IgD-negative memory B cell (primary cell): ENCODE results near the gene MYOM3. TPM values are rescaled to one million over a fixed set of nuclear protein-coding genes. Genes with fewer than 3 reads are reported as not detected.

Experiments
- H3K27ac Mint-ChIP-seq, 3 donors: one replicate each; pipeline ENCODE4 v1.8.0; 2020 to 2022; ENCODE audit warnings: mild to moderate bottlenecking in 3 of 3, mixed read lengths in 3 of 3, moderate library complexity in 1 of 3
- H3K27me3 Mint-ChIP-seq: one replicate; pipeline ENCODE4 v1.8.0; 2021; ENCODE audit warnings: mixed read lengths
- H3K36me3 Mint-ChIP-seq: one replicate; pipeline ENCODE4 v1.8.0; 2020; ENCODE audit warnings: mild to moderate bottlenecking, mixed read lengths
- H3K4me1 Mint-ChIP-seq, 3 donors: one replicate each; pipeline ENCODE4 v1.8.0; 2020 to 2022; ENCODE audit warnings: mixed read lengths in 3 of 3, mild to moderate bottlenecking in 1 of 3
- H3K4me3 Mint-ChIP-seq, 4 donors: one replicate each; pipeline ENCODE4 v1.8.0; 2020 to 2022; ENCODE audit warnings: mild to moderate bottlenecking in 4 of 4, mixed read lengths in 4 of 4, moderate library complexity in 3 of 4
- H3K9me3 Mint-ChIP-seq, 3 donors: one replicate each; pipeline ENCODE4 v1.8.0; 2020 to 2021; ENCODE audit warnings: mixed read lengths in 3 of 3, mild to moderate bottlenecking in 1 of 3
- polyA plus RNA-seq: library from polyadenylated mRNA; unstranded; fragments of 300-500 nt; fragmentation: Illumina TruSeq; gene quantifications from one replicate; pipeline ENCODE4 v1.2.3, GENCODE V29; 2021

MYOM3 gene
- polyA plus RNA-seq, 1 donor from 2014 or later = not detected

DNA sequence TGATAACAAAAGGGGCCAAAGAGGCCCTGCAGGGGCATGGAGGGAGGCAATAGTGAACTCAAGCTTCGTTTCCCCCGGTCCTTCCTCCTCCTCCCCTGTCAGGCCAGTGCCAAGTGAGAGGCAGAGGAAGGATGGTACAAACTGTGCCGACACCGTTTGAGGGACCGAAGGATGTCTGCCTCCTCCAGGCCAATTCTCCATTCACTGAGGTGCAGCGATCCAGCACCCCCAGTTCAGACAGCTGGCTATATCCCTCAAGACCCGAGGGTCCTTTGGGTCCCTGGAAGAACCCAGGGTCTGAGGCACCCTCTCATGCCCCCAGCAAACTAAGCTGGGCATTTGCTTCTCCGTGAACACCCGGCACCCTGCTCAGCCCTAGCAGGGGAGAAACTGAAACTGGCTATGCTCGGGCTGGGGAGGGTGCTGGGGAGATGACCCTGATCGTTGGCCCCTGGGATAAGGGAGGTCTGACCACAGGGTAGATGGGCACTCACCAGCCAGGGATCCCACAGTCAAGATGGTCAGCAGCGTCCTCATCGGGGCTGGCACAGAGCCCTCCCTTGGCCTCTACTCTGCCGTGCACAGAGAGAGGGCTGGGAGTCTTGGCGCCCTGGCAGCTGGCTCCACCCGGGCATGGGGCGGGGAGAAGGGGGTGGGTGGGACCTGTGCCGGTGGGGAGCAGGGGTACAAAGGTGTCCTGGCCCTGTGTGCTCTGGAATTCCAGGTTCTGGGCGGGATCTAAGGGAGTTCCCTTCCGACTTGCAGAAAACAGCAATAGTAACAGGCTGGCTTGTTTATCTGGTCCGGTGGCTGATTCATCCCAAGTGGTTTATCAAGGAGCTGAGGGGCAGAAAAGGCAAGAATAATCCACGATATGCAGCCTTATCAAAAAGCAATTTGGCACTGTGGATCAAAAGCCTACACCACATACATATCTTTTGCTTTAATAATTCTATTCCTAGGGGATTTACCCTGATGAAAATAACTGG is 30.9 kb upstream of the MYOM3 start, which contains the start of gene IL22RA1:
Gene IL22RA1, minus strand, starts transcription at position 595 of the 989 bp plus-strand sequence. Its CDS starts 58 bp downstream, at position 537.
- Mint-ChIP-seq H3K4me3 (peak within 1 kb of the TSS in 1 of 4 donors; percentile 37), H3K9me3 (no peaks in the 10 kb centered on the region), H3K27me3 (peaks cover 5% of the 10 kb centered on the region), H3K27ac (no peak within 1 kb of the TSS), H3K4me1 (peaks cover 0 to 6% (median 6%) of the 10 kb centered on the region in 3 donors), H3K36me3 (peaks cover 5% of the 10 kb centered on the region)

DNA sequence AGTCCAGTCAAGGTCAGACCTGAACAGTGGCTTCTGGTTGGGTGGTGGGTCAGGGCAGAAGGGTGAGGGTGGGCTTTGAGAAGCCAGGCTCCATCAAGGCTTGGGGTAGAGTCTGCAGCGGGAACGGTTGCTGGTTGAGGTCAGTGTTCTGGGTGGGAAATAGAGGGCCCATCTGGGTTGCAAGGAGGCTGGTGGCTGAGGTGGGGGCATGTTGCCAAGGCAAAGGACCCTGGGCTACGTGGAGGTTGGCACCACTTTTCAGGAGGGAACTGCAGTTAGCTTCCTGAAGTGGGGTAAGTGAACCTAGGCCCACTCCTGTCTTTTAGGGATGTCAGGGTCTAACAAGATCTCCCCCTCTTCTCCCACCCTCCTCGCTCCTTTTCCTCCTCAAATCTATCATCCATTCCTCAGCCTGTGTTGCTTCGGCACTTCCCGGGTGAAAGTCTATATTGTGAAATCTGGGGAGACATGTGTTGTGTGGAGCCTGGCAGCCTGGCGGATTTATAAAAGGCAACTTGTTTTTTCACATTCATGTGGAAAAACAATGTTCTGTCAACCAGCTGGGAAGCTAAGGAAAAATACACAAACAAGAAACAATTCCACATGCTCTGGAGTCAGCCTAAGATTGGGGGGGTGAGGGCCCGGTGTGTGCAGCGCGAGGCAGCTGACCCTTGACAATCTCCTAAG is 29.5 kb upstream of the MYOM3 start:
- H3K4me1 Mint-ChIP-seq = peaks cover 0 to 6% (median 6%) of the 10 kb centered on the region in 3 donors
- no peaks in the 10 kb centered on the region for H3K9me3 Mint-ChIP-seq
- peaks cover 5% of the 10 kb centered on the region for H3K36me3 Mint-ChIP-seq
- H3K4me3 Mint-ChIP-seq = no peak overlapping the region
- peaks cover 5% of the 10 kb centered on the region for H3K27me3 Mint-ChIP-seq
- peak overlapping the region in 1 of 3 donors; percentile 64 for H3K27ac Mint-ChIP-seq

DNA sequence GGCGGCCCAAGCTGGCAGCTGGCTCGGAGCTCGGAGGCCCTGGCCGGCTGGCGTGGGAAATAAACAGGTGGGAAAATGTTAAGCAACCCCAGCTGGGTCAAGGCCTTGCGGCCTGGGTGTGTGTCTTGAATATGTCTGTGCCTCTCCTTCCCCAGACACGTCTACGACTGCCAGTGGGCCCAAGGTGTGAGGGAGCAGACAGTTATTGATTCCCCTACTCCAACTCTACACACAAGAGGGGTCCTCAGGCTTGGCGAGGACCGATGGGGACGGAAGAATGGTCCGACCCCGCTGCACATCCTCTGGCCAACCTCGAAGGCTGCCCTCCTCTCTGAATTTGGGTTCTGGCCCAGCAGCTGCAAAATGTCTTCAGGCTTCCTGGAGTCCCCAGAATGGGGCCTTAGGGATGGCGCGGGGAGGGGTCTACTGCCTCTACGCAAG is 28.8 kb upstream of the MYOM3 start:
- H3K4me3 Mint-ChIP-seq = no peak overlapping the region
- peaks cover 5% of the 10 kb centered on the region for H3K36me3 Mint-ChIP-seq
- H3K9me3 Mint-ChIP-seq = no peaks in the 10 kb centered on the region
- H3K27ac Mint-ChIP-seq = no peak overlapping the region
- H3K4me1 Mint-ChIP-seq = peaks cover 0 to 6% (median 6%) of the 10 kb centered on the region in 3 donors
- peaks cover 5% of the 10 kb centered on the region for H3K27me3 Mint-ChIP-seq

DNA sequence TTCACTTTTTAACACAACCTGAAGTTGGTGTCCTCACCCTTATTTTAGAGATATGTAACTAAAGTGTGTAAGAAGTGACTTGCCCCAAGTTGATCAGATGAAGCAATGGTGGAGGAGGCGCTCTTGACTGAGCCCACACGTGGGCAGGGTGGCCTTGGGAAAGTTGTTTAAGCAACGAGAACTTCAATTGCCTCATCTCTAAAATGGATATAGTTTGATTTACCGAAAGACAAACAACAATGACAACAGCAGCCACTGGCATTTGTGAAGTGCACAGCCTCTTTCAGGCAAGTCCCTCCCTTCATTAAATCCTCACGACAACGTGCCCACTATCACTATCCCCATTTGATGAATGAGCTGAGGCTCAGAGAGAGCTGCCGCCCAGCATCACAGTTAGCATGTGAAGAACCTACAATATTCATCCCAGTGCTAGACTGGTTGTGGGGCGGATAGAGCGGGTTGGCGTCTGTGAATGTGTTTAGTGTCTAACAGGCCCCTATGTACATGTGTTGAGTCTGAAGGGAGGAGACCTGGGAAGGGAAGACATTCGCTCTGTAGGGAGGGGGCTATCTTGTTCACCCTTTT is 28.0 kb upstream of the MYOM3 start:
- peaks cover 5% of the 10 kb centered on the region for H3K36me3 Mint-ChIP-seq
- H3K27me3 Mint-ChIP-seq = peaks cover 5% of the 10 kb centered on the region
- peaks cover 0 to 6% (median 6%) of the 10 kb centered on the region in 3 donors for H3K4me1 Mint-ChIP-seq
- peaks cover 2 to 5% (median 5%) of the 10 kb centered on the region in 3 donors for H3K9me3 Mint-ChIP-seq
- no peak overlapping the region for H3K27ac Mint-ChIP-seq
- no peak overlapping the region for H3K4me3 Mint-ChIP-seq

DNA sequence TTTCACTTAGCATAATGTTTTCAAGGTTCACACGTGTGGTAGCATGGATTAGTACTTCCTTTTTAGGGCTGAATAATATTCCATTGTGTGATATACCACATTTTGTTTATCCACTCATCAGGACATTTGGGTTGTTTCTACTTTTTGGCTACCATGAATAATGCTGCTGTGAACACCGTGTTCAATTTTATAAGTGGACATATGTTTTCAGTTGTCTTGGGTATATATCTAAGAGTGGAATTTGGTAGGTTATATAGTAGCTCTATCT is 27.2 kb upstream of the MYOM3 start:
- H3K27ac Mint-ChIP-seq = no peak overlapping the region
- H3K4me1 Mint-ChIP-seq = peaks cover 0 to 4% (median 2%) of the 10 kb centered on the region in 3 donors
- H3K4me3 Mint-ChIP-seq = no peak overlapping the region
- peaks cover 6% of the 10 kb centered on the region for H3K36me3 Mint-ChIP-seq
- H3K9me3 Mint-ChIP-seq = peaks cover 4 to 7% (median 7%) of the 10 kb centered on the region in 3 donors
- H3K27me3 Mint-ChIP-seq = peaks cover 2% of the 10 kb centered on the region

DNA sequence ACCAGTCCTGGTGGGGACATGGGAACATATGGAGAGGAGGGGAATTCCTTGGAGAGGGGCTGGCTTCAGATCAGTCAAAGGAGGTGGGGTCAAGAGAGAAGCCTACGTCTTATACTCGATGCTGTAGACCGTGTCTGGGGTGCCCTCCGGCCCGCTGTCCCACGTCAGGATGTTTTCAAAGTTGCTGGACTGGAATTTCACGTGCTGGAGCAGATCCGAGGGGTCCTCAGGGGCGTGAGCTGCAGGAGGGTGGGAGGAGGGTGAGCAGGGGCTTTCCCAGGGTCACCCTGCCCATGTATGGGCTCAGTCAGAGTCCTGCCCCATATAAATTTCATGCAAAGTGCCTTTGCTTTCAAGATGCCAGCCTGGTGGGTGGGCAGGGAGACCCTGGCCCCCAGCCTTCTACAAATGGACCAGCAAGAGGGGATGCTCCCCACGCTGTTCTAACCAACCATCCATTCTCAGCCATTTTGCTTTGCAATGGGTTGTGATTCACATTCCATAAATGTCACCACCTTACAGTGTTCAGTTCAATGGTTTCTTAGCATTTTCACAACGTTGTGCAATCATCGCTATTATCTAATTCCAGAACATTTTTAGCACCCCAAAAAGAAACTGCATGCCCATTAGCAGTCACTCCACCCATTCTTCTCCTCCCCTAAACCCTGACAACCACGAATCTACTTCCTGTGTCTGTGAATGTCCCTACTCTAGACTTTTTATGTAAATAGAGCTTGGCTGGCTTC is 26.7 kb upstream of the MYOM3 start:
- Mint-ChIP-seq H3K36me3 (peaks cover 7% of the 10 kb centered on the region), H3K4me1 (peaks cover 0 to 4% (median 2%) of the 10 kb centered on the region in 3 donors), H3K27ac (no peak overlapping the region), H3K4me3 (no peak overlapping the region), H3K9me3 (peaks cover 4 to 7% (median 7%) of the 10 kb centered on the region in 3 donors), H3K27me3 (peaks cover 2% of the 10 kb centered on the region)

DNA sequence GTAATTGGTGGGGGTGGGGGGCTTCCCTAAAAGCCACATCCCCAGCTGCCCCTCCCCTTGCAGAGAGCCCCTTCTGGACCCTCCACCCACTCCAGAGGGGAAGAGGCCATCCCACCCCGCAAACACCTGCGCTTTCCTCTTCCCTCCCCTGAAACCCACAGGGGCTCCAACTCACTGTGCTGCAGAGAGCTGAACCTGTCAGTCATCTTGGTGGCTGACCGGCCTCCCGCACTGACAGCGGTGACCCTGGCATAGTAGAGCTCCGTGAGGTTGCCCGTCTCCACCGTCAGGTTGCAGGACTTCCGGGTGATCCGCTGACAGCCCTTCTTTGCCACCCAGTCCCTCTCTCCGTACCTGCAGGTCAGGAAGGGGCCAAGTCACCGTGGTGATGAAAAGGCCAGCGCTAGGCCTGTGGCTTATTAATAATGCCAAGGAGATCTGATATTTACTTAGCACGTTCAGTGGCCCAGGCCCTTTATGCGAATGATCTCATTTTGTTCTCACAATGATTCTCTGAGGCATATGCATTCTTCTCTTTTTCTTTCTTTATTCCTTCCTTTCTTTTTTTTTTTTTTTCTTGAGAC is 25.1 kb upstream of the MYOM3 start:
- Mint-ChIP-seq H3K27ac (no peak overlapping the region), H3K4me1 (peaks cover 0 to 4% (median 2%) of the 10 kb centered on the region in 3 donors), H3K9me3 (peaks cover 4 to 7% (median 7%) of the 10 kb centered on the region in 3 donors), H3K27me3 (peaks cover 2% of the 10 kb centered on the region), H3K36me3 (peaks cover 7% of the 10 kb centered on the region), H3K4me3 (no peak overlapping the region)

DNA sequence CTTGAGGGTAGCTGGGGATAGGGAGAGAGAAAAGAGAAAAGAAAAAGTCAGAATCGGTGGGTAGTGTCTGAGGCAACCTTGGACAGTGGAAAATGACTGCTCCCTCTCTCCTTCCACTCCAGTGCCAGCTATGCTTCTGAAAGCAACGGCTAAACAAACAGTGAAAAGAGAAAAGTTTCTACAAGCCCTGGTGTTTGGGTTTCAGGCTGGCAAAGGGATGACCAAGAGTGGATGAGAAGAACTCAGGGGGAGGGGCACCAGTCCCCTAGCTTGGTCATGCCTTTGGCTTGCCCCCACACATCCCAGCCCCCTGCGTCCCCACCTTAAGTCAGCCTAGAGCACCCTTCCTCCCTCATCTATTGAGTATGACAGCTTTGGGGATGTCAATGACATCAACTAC is 22.4 kb upstream of the MYOM3 start:
- peaks cover 4 to 27% (median 7%) of the 10 kb centered on the region in 3 donors for H3K9me3 Mint-ChIP-seq
- H3K27ac Mint-ChIP-seq = no peak overlapping the region
- peaks cover 2% of the 10 kb centered on the region for H3K36me3 Mint-ChIP-seq
- no peak overlapping the region for H3K4me3 Mint-ChIP-seq
- H3K27me3 Mint-ChIP-seq = no peaks in the 10 kb centered on the region
- H3K4me1 Mint-ChIP-seq = peaks cover 0 to 4% (median 2%) of the 10 kb centered on the region in 3 donors

DNA sequence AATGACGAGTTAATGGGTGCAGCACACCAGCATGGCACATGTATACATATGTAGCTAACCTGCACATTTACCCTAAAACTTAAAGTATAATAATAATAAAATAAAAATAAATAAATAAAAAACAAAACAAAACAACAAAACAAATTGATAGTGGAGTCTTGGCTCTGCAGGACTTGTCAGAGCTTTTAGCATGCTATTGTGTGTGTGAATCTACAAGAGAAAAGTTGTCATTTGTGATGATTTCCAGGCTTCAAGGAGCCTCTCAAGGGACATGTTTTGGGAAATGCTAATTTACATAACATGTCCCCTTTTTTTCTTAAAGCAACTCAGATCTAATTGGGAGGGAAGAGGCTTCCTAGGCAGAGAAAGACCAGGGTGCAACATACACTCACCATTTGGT is 21.9 kb upstream of the MYOM3 start:
- Mint-ChIP-seq H3K27me3 (no peaks in the 10 kb centered on the region), H3K27ac (no peak overlapping the region), H3K4me3 (no peak overlapping the region), H3K9me3 (peaks cover 4 to 27% (median 10%) of the 10 kb centered on the region in 3 donors), H3K4me1 (peaks cover 0 to under 1% (median 0%) of the 10 kb centered on the region in 3 donors), H3K36me3 (peaks cover 2% of the 10 kb centered on the region)

DNA sequence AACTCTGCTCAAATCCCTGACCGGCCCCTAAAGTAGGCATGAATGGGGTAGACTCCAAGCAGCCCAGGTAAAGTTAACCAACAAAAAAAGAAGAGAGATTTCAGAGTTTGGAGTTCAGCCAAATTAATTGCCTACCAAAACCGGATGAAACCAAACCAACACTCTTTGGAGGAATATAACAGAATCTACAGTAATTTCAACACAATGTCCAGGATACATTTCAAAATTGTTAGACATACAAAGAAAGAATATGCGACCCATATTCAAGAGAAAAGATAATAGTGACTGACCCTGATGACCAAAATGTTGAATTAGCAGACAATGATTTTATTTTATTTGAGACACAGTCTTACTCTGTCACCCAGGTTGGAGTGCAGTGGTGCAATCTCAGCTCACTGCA is 18.4 kb upstream of the MYOM3 start:
- H3K4me3 Mint-ChIP-seq = no peak overlapping the region
- peaks cover 0 to 2% (median 0%) of the 10 kb centered on the region in 3 donors for H3K4me1 Mint-ChIP-seq
- H3K9me3 Mint-ChIP-seq = peaks cover 4 to 27% (median 9%) of the 10 kb centered on the region in 3 donors
- peaks cover 2% of the 10 kb centered on the region for H3K36me3 Mint-ChIP-seq
- no peaks in the 10 kb centered on the region for H3K27me3 Mint-ChIP-seq
- H3K27ac Mint-ChIP-seq = no peak overlapping the region

DNA sequence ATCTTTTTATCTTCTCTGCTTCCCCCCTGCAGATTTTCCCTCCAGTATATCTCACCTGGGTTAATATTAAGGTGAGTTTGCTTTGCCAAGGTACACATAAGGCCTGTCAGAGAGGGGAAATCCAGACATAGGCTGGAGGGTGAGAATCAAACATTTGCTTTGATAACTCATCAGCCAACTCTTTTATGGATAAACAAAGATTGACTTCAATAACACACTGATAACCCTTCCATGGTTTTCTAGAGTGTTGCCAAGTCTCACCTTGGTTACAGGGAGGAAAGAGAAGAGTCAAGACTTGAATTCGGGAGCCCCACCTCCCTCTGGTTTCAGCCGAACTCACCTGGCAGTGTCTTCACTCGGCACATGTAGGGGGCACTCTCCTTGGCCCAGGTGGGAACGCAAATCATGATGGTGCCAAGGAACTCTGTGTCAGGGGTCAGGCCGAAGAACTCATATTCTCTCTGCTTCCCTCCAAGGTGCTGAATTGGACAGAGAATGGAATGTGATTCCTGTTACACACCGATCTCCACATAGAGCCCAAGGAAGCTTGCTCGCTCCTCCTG is 15.9 kb upstream of the MYOM3 start:
- Mint-ChIP-seq H3K27me3 (no peaks in the 10 kb centered on the region), H3K4me1 (peaks cover 0 to 2% (median 0%) of the 10 kb centered on the region in 3 donors), H3K27ac (no peak overlapping the region), H3K36me3 (no peaks in the 10 kb centered on the region), H3K9me3 (peaks cover 0 to 20% (median 3%) of the 10 kb centered on the region in 3 donors), H3K4me3 (no peak overlapping the region)

DNA sequence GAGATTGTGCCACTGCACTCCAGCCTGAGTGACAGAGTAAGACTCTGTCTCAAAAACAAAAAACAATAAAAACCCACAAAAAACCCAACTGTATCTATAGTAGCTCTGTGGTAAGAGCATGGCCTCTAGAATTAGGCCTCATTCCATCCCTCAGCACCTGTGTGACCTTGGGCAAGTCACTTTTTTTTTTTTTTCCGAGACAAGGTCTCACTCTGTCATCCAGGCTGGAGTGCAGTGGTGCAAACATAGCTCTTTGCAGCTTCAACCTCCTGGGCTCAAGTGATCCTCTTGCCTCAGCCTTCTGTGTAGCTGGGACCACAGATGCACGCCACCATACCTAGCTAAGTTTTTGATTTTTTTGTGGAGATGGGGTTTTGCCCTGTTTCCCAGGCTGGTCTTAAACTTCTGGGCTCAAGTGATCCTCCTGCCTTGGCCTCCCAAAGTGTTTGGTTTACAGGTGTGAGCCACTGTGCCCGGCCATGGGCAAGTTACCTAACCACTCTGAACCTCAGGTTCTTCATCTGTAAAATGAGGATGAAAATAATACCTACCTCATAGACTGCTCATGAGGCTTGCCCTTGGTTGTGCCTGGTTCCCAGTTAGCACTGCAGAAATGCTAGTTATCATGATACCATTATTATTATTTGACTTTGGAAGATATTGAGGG is 15.3 kb upstream of the MYOM3 start:
- Mint-ChIP-seq H3K27ac (no peak overlapping the region), H3K4me1 (peaks cover 0 to 2% (median 0%) of the 10 kb centered on the region in 3 donors), H3K4me3 (no peak overlapping the region), H3K9me3 (peaks cover 0 to 20% (median 3%) of the 10 kb centered on the region in 3 donors), H3K36me3 (no peaks in the 10 kb centered on the region), H3K27me3 (no peaks in the 10 kb centered on the region)

DNA sequence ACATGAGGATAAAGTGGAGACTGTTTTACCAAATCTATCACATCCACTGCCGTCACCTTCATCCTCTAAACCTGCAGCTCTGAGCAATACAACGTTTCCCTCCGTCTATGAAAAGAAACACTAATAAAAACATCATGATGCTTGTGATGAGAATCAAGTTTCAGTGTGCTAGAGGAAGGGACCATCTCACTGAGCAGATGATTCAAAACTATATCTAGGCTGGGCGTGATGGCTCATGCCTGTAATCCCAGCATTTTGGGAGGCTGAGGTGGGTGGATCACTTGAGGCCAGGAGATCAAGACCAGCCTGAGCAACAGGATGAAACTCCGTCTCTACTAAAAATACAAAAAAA is 14.7 kb upstream of the MYOM3 start:
- no peak overlapping the region for H3K27ac Mint-ChIP-seq
- H3K36me3 Mint-ChIP-seq = no peaks in the 10 kb centered on the region
- H3K4me1 Mint-ChIP-seq = peaks cover 0 to 2% (median 0%) of the 10 kb centered on the region in 3 donors
- H3K4me3 Mint-ChIP-seq = no peak overlapping the region
- no peaks in the 10 kb centered on the region for H3K27me3 Mint-ChIP-seq
- peaks cover 0 to 20% (median 3%) of the 10 kb centered on the region in 3 donors for H3K9me3 Mint-ChIP-seq
